Measurements from ENCODE around the gene ETF1. TPM values are rescaled to one million over a fixed set of nuclear protein-coding genes. Genes with fewer than 3 reads are reported as not detected.

Gene ETF1
- total and polyA plus RNA-seq, 9 of the 15 experiments (the other 6 are each of a cell fraction or from before 2014, with no cell fraction given), result 53.7 to 209 (median 164) TPM

DNA sequence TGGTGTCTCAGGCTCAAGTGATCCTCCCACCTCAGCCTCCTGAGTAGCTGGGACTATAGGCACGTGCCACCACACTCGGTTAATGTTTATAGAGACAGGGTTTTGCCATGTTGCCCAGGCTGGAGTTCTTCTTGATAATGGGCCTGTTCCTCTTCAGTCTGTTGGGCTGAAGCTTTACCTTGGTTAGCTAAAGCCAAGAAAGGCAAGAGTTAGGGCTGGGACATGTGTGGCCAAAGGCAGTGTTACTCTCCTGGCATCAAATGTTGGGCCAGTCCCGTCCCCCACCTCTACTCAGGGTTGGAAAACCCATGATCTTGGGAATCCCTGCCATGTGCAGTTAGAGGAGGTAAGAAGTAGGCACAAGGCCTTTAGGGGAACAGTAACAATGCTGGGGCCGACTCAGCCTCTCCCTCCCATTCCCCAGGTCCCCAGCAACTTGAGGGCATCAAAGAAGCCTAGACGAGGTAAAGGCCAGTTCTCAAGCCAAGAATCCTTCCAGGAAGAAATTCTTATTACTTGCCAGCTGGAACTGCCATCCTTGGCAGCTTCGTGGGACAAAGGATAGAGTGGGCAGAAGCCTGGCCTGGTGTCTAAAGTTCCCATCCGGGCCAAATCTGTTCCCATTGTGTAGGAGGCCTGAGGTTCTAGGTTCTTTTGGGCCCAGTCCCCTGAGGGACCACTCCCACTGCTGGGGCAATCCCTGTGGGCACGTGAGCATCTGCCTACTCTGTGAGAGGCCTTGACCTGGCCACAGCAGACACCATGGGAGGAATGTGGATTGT is 73.3 kb downstream of the ETF1 start (continued):
- TF ChIP-seq, protein P1, sequence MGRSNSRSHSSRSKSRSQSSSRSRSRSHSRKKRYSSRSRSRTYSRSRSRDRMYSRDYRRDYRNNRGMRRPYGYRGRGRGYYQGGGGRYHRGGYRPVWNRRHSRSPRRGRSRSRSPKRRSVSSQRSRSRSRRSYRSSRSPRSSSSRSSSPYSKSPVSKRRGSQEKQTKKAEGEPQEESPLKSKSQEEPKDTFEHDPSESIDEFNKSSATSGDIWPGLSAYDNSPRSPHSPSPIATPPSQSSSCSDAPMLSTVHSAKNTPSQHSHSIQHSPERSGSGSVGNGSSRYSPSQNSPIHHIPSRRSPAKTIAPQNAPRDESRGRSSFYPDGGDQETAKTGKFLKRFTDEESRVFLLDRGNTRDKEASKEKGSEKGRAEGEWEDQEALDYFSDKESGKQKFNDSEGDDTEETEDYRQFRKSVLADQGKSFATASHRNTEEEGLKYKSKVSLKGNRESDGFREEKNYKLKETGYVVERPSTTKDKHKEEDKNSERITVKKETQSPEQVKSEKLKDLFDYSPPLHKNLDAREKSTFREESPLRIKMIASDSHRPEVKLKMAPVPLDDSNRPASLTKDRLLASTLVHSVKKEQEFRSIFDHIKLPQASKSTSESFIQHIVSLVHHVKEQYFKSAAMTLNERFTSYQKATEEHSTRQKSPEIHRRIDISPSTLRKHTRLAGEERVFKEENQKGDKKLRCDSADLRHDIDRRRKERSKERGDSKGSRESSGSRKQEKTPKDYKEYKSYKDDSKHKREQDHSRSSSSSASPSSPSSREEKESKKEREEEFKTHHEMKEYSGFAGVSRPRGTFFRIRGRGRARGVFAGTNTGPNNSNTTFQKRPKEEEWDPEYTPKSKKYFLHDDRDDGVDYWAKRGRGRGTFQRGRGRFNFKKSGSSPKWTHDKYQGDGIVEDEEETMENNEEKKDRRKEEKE (IDR thresholded peaks at IDR 0.05; ENCODE audit: borderline replicate concordance in 1 of 2, control insufficient read depth in 1 of 2, low read depth in 2 of 2, low read length in 1 of 2), result peak in 1 of 2 experiments; percentile 55; a peak in 2 of 4 replicates
- TF ChIP-seq WHSC1 (IDR thresholded peaks at IDR 0.05; ENCODE audit: low read length), result no peak
- TF ChIP-seq, protein P2, sequence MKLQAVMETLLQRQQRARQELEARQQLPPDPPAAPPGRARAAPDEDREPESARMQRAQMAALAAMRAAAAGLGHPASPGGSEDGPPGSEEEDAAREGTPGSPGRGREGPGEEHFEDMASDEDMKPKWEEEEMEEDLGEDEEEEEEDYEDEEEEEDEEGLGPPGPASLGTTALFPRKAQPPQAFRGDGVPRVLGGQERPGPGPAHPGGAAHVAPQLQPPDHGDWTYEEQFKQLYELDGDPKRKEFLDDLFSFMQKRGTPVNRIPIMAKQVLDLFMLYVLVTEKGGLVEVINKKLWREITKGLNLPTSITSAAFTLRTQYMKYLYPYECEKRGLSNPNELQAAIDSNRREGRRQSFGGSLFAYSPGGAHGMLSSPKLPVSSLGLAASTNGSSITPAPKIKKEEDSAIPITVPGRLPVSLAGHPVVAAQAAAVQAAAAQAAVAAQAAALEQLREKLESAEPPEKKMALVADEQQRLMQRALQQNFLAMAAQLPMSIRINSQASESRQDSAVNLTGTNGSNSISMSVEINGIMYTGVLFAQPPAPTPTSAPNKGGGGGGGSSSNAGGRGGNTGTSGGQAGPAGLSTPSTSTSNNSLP (IDR thresholded peaks at IDR 0.05; ENCODE audit: borderline replicate concordance, low read depth, low read length), result no peak
- TF ChIP-seq TFAP4 (CRISPR knock-in tag; IDR thresholded peaks at IDR 0.05; ENCODE audit: borderline replicate concordance), result peak; percentile 77
- TF ChIP-seq, protein P3, sequence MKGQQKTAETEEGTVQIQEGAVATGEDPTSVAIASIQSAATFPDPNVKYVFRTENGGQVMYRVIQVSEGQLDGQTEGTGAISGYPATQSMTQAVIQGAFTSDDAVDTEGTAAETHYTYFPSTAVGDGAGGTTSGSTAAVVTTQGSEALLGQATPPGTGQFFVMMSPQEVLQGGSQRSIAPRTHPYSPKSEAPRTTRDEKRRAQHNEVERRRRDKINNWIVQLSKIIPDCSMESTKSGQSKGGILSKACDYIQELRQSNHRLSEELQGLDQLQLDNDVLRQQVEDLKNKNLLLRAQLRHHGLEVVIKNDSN (CRISPR knock-in tag; IDR thresholded peaks at IDR 0.05), result peak; percentile 87
- TF ChIP-seq NR2F6 (CRISPR knock-in tag; IDR thresholded peaks at IDR 0.05), result no peak
- no peak for TF ChIP-seq ZNF146 (CRISPR knock-in tag; IDR thresholded peaks at IDR 0.05; ENCODE audit: unreplicated experiment)
- TF ChIP-seq SMAD1 (IDR thresholded peaks at IDR 0.05; ENCODE audit: low read depth, low read length, partially characterized antibody), result peak; percentile 88
- TF ChIP-seq HLTF (IDR thresholded peaks at IDR 0.05), result no peak; the same call in 1 of the 2 replicates
- no peak for TF ChIP-seq ZNF263 (CRISPR knock-in tag; IDR thresholded peaks at IDR 0.05; ENCODE audit: borderline replicate concordance)
- peak; percentile 69; the same call in 1 of the 2 replicates for TF ChIP-seq KLF10 (CRISPR knock-in tag; IDR thresholded peaks at IDR 0.05)
- peak; percentile 85 for TF ChIP-seq POLR2AphosphoS5 (IDR thresholded peaks at IDR 0.05; ENCODE audit: control insufficient read depth, insufficient read depth, low read depth, low read length)
- TF ChIP-seq ETV6 (IDR thresholded peaks at IDR 0.05; ENCODE audit: borderline replicate concordance in 1 of 2, low read depth in 2 of 2, low read length in 1 of 2), result peak in 1 of 2 experiments; percentile 44; a peak in 1 of 4 replicates
- TF ChIP-seq ETV6 (CRISPR knock-in tag; IDR thresholded peaks at IDR 0.05; ENCODE audit: borderline replicate concordance), result 0 out of 2 replicates have a peak, but pooled peaks have one; percentile 25
- peak; percentile 30 for TF ChIP-seq ZSCAN32 (CRISPR knock-in tag; IDR thresholded peaks at IDR 0.05)
- TF ChIP-seq, protein P4, sequence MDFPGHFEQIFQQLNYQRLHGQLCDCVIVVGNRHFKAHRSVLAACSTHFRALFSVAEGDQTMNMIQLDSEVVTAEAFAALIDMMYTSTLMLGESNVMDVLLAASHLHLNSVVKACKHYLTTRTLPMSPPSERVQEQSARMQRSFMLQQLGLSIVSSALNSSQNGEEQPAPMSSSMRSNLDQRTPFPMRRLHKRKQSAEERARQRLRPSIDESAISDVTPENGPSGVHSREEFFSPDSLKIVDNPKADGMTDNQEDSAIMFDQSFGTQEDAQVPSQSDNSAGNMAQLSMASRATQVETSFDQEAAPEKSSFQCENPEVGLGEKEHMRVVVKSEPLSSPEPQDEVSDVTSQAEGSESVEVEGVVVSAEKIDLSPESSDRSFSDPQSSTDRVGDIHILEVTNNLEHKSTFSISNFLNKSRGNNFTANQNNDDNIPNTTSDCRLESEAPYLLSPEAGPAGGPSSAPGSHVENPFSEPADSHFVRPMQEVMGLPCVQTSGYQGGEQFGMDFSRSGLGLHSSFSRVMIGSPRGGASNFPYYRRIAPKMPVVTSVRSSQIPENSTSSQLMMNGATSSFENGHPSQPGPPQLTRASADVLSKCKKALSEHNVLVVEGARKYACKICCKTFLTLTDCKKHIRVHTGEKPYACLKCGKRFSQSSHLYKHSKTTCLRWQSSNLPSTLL (IDR thresholded peaks at IDR 0.05), result no peak
- TF ChIP-seq EHMT2 (IDR thresholded peaks at IDR 0.05), result no peak
- TF ChIP-seq ZNF184 (CRISPR knock-in tag; IDR thresholded peaks at IDR 0.05), result no peak
